HAP-1 (cell line): ENCODE results near the gene DPP10.
"Not testable (repeated sequence)": the region's sequence is repeated elsewhere in the genome, so short reads cannot be mapped to it uniquely, and the experiment has no call there.

Experiments
- DNase-seq, 2 experiments: peaks; one replicate each; pipeline ENCODE4 v3.0.0-alpha.2; 2016 to 2020; ENCODE audit warnings: low spot score in 2 of 2
- H3K27me3 ChIP-seq: fragments of 250-450 bp; sonication (Bioruptor Pico); 2 replicates; pipeline ENCODE4 v1.5.1; 2020; ENCODE audit warnings: low read depth, mild to moderate bottlenecking, moderate library complexity
- H3K36me3 ChIP-seq: fragments of 250-450 bp; sonication (Bioruptor Pico); replicated peaks from 2 replicates; pipeline ENCODE4 v1.5.1; 2020; ENCODE audit warnings: mild to moderate bottlenecking
- H3K4me1 ChIP-seq: fragments of 250-450 bp; sonication (Bioruptor Pico); 2 replicates; pipeline ENCODE4 v1.5.1; 2020; ENCODE audit warnings: mild to moderate bottlenecking
- H3K4me3 ChIP-seq: fragments of 250-450 bp; sonication (Bioruptor Pico); 2 replicates; pipeline ENCODE4 v1.5.1; 2020; ENCODE audit warnings: mild to moderate bottlenecking, moderate library complexity
- H3K9me3 ChIP-seq: fragments of 250-450 bp; sonication (Bioruptor Pico); 2 replicates; pipeline ENCODE4 v1.5.1; 2020; ENCODE audit warnings: mild to moderate bottlenecking, moderate library complexity
- in situ Hi-C: fragments of 300-500 bp; cut with MboI; formaldehyde crosslinking; loops from 3 replicates; pipeline ENCODE4 v1.14.3; 2020; ENCODE audit warnings: low sequenced_read_pairs, inconsistent platforms, mixed read lengths

DPP10 gene

DNA sequence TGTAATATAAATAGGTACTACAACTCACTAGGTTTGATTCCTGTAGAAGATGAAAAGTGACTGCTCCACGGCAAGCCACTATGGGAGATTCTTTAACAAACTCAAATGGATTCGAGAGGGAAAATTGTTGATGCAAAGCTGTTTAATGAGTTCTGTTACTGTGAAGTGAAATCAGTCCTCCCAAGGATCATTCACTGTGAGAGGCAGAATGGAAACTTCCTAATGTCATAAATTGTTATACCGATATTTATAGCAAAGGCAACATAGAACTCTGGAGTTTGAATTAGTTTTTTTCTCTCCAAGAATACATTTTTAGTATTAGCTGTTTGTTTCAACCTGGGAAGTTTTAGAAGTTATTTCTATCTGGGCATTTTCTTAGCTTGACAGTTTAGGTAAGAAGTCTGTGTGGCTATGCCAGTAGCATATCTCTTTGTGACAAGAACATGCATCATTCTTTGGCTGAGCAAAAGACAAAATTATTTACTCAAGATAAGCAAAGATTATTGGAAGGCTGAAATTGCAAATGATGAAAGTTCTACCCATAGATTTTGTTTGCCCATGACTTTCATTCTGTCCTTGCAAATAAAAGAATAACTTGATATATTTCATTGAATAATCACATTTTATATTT, 979.7 kb downstream of the DPP10 start:
- 0 out of 2 replicates have a peak, but pooled peaks cover 3% of the 10 kb centered on the region for H3K36me3 ChIP-seq
- H3K4me3 ChIP-seq: no peak overlapping the region
- no peaks in the 10 kb centered on the region for H3K9me3 ChIP-seq
- no peak for DNase-seq
- peaks cover 3% of the 10 kb centered on the region for H3K4me1 ChIP-seq
- in situ Hi-C loops: no loop called here
- no peaks in the 10 kb centered on the region for H3K27me3 ChIP-seq

DNA sequence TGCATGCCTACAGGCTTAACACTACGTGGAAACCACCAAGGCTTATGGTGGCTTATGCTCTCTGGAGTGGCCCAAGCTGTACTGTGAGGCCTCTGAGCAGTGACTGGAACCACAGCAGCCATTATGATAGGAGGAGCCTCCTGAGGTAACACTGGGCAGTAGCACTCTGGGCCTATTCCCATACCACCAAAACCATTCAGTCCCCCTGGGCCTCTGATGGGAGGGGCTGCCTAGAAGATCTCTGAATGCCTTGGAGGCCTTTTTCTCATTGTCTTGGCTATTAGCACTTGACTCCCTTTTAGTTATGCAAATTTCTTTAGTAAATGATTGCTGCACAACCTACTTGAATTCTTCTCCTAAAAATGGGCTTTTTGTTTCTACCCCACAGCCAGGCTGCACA, 985.0 kb downstream of the DPP10 start:
- Histone ChIP-seq H3K4me1 (peaks cover 9% of the 10 kb centered on the region), H3K27me3 (no peaks in the 10 kb centered on the region), H3K4me3 (no peak overlapping the region), H3K36me3 (0 out of 2 replicates have a peak, but pooled peaks cover 3% of the 10 kb centered on the region), H3K9me3 (no peaks in the 10 kb centered on the region)
- DNase-seq: peak; percentile 67 to 75
- in situ Hi-C loops: no loop called here

DNA sequence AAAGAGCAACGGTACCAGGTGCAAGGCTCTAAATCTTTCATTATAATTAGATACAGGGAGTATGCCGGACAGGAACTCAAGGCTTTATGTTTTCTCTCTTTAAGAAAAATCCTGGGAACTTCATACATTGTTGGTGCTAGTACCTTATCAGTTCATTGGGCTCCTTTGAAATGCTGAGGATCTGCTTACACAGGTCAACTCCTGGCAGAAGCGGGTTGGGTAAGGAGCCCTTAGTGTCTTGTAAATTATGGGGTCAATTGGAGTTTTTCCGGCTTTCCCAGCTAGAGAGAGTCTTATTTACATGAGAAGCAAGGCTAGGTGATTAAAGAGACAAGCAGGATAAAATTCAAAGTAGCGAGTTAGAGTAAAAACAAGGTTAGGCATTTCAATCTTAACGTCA, 998.3 kb downstream of the DPP10 start:
- in situ Hi-C loops, H3K4me3 ChIP-seq, H3K36me3 ChIP-seq, H3K4me1 ChIP-seq, H3K9me3 ChIP-seq, H3K27me3 ChIP-seq: not testable (repeated sequence)
- DNase-seq: peak; percentile 18 to 34

- H3K36me3 ChIP-seq: no peaks in the 10 kb centered on the region
- no peaks in the 10 kb centered on the region for H3K4me1 ChIP-seq
- DNase-seq: peak in 1 of 2 experiments; percentile 27
- in situ Hi-C loops: no loop called here
- H3K4me3 ChIP-seq: no peak overlapping the region
- no peaks in the 10 kb centered on the region; the same call in 1 of the 2 replicates for H3K9me3 ChIP-seq
- no peaks in the 10 kb centered on the region for H3K27me3 ChIP-seq
Measured at GRCh38 chr2:115443539-115444185, 1001.2 kb downstream of the DPP10 start.

GRCh38 chr2:115460008-115460407, 1017.6 kb downstream of the DPP10 start:
- in situ Hi-C loops: no loop called here
- no peak overlapping the region for H3K4me3 ChIP-seq
- H3K9me3 ChIP-seq: no peaks in the 10 kb centered on the region
- H3K27me3 ChIP-seq: no peaks in the 10 kb centered on the region
- no peaks in the 10 kb centered on the region for H3K36me3 ChIP-seq
- DNase-seq: no peak
- H3K4me1 ChIP-seq: peaks cover 11% of the 10 kb centered on the region

DNA sequence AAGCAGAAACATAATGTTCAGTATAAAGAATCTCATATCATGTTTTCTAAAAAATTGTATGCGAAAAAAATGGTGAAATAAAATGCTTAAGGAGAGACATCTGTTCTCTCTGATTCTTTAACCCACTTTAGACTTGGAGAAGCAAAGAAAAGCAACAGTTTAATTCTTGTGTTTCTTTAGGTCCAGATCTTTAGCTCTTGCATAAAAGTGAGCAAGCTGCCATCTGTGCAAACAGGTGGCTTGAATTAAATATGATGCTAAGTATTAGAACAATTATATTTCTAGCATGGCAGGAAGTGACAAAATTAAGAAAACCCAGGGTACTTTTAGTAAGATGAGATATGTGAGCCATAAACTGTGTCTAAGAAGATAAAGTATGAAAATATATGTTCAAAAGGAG, 1038.3 kb downstream of the DPP10 start:
- DNase-seq: no peak
- H3K4me1 ChIP-seq: no peaks in the 10 kb centered on the region
- in situ Hi-C loops: no loop called here

DNA sequence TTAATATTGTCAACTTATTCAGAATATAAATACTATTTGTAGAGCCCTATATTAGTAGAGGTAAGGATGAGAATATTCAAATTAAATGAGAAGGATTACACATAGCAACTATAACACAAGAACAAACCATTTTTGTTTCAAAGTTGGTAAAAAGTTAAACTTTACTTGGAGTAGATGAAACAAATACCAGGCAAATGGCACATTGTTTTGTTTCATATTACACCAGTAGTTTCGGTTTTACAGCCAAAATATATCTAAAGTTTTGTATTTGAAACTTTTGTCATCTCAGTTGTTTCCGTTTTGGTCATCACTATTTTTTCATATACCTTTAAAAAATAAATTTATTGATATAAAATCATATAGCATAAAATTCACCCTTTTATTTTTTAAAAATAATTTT, 1039.4 kb downstream of the DPP10 start:
- no peaks in the 10 kb centered on the region for H3K27me3 ChIP-seq
- no peaks in the 10 kb centered on the region for H3K36me3 ChIP-seq
- in situ Hi-C loops: no loop called here
- H3K9me3 ChIP-seq: no peaks in the 10 kb centered on the region
- no peak overlapping the region for H3K4me3 ChIP-seq
- no peaks in the 10 kb centered on the region for H3K4me1 ChIP-seq
- no peak for DNase-seq

More for the DNA sequence above, 1038.3 kb downstream of the DPP10 start:
- Histone ChIP-seq H3K27me3 (no peaks in the 10 kb centered on the region), H3K4me3 (no peak overlapping the region), H3K36me3 (no peaks in the 10 kb centered on the region), H3K9me3 (no peaks in the 10 kb centered on the region; the same call in none of the 2 replicates)

- Histone ChIP-seq H3K4me1 (no peaks in the 10 kb centered on the region), H3K9me3 (no peaks in the 10 kb centered on the region), H3K36me3 (no peaks in the 10 kb centered on the region), H3K27me3 (no peaks in the 10 kb centered on the region), H3K4me3 (no peak overlapping the region)
- in situ Hi-C loops: no loop called here
- no peak for DNase-seq
Measured at GRCh38 chr2:115483666-115484065, 1041.2 kb downstream of the DPP10 start.

DNA sequence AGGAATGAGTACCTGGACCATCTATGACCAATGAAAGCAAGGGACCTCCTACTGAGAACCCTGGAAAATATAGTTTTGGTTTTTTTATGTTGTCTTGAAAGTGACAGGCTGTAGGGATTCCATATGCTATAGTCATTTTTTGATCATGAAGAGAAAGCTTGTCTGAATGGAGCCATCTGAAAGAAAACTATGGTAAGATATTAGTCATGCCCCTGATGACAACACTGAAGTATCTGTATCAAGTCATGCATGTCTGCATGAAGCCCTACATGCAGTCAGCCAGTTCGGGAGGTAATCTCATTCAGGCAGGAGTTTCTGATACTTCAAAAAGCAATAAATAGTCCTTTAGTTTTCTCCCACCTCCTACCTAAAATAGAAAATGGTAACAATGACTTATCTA, 1042.0 kb downstream of the DPP10 start:
- 0 out of 2 replicates have a peak, but pooled peaks cover 4% of the 10 kb centered on the region for H3K4me1 ChIP-seq
- in situ Hi-C loops: no loop called here
- no peaks in the 10 kb centered on the region for H3K36me3 ChIP-seq
- no peaks in the 10 kb centered on the region for H3K27me3 ChIP-seq
- DNase-seq: no peak
- no peak overlapping the region for H3K4me3 ChIP-seq
- H3K9me3 ChIP-seq: no peaks in the 10 kb centered on the region

GRCh38 chr2:115484983-115485382, 1042.5 kb downstream of the DPP10 start:
- no peak for DNase-seq
- Histone ChIP-seq H3K9me3 (no peaks in the 10 kb centered on the region), H3K27me3 (no peaks in the 10 kb centered on the region), H3K36me3 (no peaks in the 10 kb centered on the region), H3K4me3 (no peak overlapping the region), H3K4me1 (peaks cover 7% of the 10 kb centered on the region; the same call in 1 of the 2 replicates)
- in situ Hi-C loops: no loop called here

DNA sequence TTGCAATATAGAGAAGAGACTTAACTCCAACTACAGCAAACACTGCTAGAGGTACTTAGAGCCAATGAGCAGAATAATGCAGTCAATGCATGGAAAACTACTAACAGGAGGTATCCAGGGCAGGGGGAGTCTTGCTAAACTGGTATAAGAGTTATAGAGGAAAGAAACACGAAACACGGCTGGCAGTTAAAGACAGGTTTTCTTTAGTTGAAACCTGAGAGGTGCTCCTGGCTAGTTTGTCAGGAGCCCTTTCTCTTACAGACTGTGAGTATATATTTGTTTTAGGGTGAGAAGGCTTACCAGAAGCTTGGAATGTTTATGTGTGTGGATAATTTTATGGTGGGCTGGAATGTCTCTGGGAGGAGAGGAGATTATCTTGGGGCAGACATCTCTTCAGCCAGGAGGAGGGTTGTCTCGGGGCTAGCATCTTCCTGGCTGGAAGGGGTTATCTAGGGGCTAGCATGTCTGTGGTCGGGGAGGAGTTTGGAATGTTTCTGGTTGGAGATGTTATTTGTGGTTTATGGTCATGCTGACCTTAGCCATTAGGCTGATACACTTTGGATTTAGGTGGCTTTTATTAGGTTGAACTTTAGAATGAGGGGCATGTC, 1048.8 kb downstream of the DPP10 start:
- Histone ChIP-seq H3K4me3 (no peak overlapping the region), H3K4me1 (peaks cover 7% of the 10 kb centered on the region; the same call in 1 of the 2 replicates), H3K27me3 (no peaks in the 10 kb centered on the region), H3K9me3 (no peaks in the 10 kb centered on the region), H3K36me3 (no peaks in the 10 kb centered on the region)
- in situ Hi-C loops: no loop called here
- DNase-seq: no peak

- no peak overlapping the region for H3K4me3 ChIP-seq
- no peaks in the 10 kb centered on the region for H3K9me3 ChIP-seq
- no peaks in the 10 kb centered on the region for H3K36me3 ChIP-seq
- no peaks in the 10 kb centered on the region for H3K27me3 ChIP-seq
- peaks cover 5% of the 10 kb centered on the region for H3K4me1 ChIP-seq
- in situ Hi-C loops: no loop called here
- DNase-seq: no peak
Measured at GRCh38 chr2:115505331-115505730, 1062.9 kb downstream of the DPP10 start.

- Histone ChIP-seq H3K4me3 (no peak overlapping the region), H3K9me3 (no peaks in the 10 kb centered on the region), H3K4me1 (peaks cover 16% of the 10 kb centered on the region), H3K36me3 (no peaks in the 10 kb centered on the region), H3K27me3 (no peaks in the 10 kb centered on the region)
- DNase-seq: no peak
- in situ Hi-C loops: no loop called here
Measured at GRCh38 chr2:115520727-115521126, 1078.3 kb downstream of the DPP10 start.

DNA sequence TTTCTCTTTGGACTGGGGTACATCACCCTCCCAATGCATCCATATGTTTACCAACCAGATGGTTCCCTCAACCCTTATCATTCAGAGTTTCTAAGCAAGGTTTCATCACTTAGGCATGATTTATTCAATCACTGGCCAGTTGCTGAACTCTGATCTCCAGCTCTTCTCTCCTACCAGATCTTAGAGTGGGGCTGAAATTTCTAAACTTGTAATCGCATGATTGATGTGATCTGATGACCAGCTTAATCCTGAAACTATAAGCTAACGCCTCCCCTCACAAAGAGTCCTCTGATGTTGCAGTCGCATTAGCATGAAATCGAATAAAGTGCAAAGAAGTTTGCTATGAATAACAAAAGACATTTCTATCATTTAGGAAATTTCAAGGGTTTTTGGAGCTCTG, 1082.0 kb downstream of the DPP10 start:
- in situ Hi-C loops: no loop called here
- DNase-seq: peak; percentile 33 to 77
- H3K9me3 ChIP-seq: no peaks in the 10 kb centered on the region
- no peaks in the 10 kb centered on the region for H3K27me3 ChIP-seq
- peaks cover 18% of the 10 kb centered on the region for H3K4me1 ChIP-seq
- H3K4me3 ChIP-seq: no peak overlapping the region
- H3K36me3 ChIP-seq: no peaks in the 10 kb centered on the region
